Stomach (tissue), 9 donors: ENCODE data around the gene PACS2. TPM values are rescaled to one million over a fixed set of nuclear protein-coding genes. Genes with fewer than 3 reads are reported as not detected.

ENCODE experiments used
- DNase-seq, 2 donors: peaks; one replicate each; pipeline versions ENCODE4 v3.0.0 to v3.0.0-alpha.2; 2013 to 2019
- H3K27ac ChIP-seq, 5 donors: fragments of 200-600 bp in 4 of 5; sonication (generic) in 4 of 5; one replicate each; pipeline ENCODE4 v1.5.1; 2013 to 2019; ENCODE audit warnings: mild to moderate bottlenecking in 1 of 5, moderate library complexity in 1 of 5
- H3K27me3 ChIP-seq, 3 donors: fragments of 200-600 bp; sonication (generic); one replicate each; pipeline ENCODE4 v1.5.1; 2017 to 2019; ENCODE audit warnings: mixed run types in 1 of 3
- H3K36me3 ChIP-seq, 4 donors: fragments of 200-600 bp; sonication (generic); 1 replicate in 3 of 4; 2 replicates in 1 of 4; pipeline ENCODE4 v1.5.1; 2016 to 2019
- H3K4me1 ChIP-seq, 4 donors: fragments of 200-600 bp; sonication (generic); one replicate each; pipeline ENCODE4 v1.5.1; 2016 to 2019
- H3K4me3 ChIP-seq, 4 donors: fragments of 200-600 bp; sonication (generic) in 3 of 4; one replicate each; pipeline ENCODE4 v1.5.1; 2016 to 2019; ENCODE audit warnings: mild to moderate bottlenecking in 1 of 4
- H3K9me3 ChIP-seq, 4 donors: fragments of 200-600 bp; sonication (generic); one replicate each; pipeline ENCODE4 v1.5.1; 2016 to 2019
- EP300 ChIP-seq: sonication (generic); formaldehyde crosslinking; IDR thresholded peaks from one replicate; pipeline ENCODE4 v1.6.1; 2017; ENCODE audit warnings: antibody characterized with exemption
- POLR2A ChIP-seq, 4 donors: fragments of 450-650 bp; IDR thresholded peaks; one replicate each; pipeline ENCODE4 v1.6.1; 2016; ENCODE audit warnings: antibody characterized with exemption in 4 of 4, control low read depth in 2 of 4, mild to moderate bottlenecking in 1 of 4, moderate library complexity in 1 of 4
- POLR2AphosphoS5 ChIP-seq, 3 donors: sonication (generic); formaldehyde crosslinking; IDR thresholded peaks; one replicate each; pipeline ENCODE4 v1.6.1; 2016; ENCODE audit warnings: antibody characterized with exemption in 3 of 3
- WGBS, 5 donors: extraction: QIAGEN DNeasy Blood & Tissue Kit in 3 of 5; methylation state at CpG; one replicate each; pipeline versions ENCODE4 v1.1.5 to v1.1.7; 2013 to 2018; 5-methylcytosine and 5-hydroxymethylcytosine counted together
- intact Hi-C: fragments of 100-400 bp; cut with DNase I; formaldehyde crosslinking; loops from one replicate; pipeline ENCODE4 v1.15.1; 2023; ENCODE audit warnings: low total_unique reads
- polyA plus RNA-seq, 3 donors: library from polyadenylated mRNA; stranded (reverse); fragments of 200-250 nt; gene quantifications; one replicate each; pipeline ENCODE4 v1.2.3, GENCODE V29; 2013
- total RNA-seq, 5 donors: library from RNA; depleted of rRNA; stranded (reverse); fragments of >200 nt; gene quantifications; one replicate each; pipeline versions ENCODE4 v1.1.0 to v1.2.3, GENCODE V29; 2014 to 2016
- TF ChIP-seq, protein P1 (sequence below), 7 experiments: fragments of 450-650 bp in 4 of 7; fragments of 200-600 bp in 3 of 7; sonication (generic) in 3 of 7; IDR thresholded peaks; one replicate each; pipeline ENCODE4 v1.5.1; 2016 to 2019; ENCODE audit warnings: antibody characterized with exemption in 7 of 7, control low read depth in 2 of 7, mild to moderate bottlenecking in 1 of 7
- donor health status: healthy with polysubstance abuse.
- donor health status: Bipolar disorder and iron deficiency.
- donor health status: healthy.

The PACS2 gene
- total and polyA plus RNA-seq, 8 donors, result 23.4 to 209 (median 48.8) TPM

DNA sequence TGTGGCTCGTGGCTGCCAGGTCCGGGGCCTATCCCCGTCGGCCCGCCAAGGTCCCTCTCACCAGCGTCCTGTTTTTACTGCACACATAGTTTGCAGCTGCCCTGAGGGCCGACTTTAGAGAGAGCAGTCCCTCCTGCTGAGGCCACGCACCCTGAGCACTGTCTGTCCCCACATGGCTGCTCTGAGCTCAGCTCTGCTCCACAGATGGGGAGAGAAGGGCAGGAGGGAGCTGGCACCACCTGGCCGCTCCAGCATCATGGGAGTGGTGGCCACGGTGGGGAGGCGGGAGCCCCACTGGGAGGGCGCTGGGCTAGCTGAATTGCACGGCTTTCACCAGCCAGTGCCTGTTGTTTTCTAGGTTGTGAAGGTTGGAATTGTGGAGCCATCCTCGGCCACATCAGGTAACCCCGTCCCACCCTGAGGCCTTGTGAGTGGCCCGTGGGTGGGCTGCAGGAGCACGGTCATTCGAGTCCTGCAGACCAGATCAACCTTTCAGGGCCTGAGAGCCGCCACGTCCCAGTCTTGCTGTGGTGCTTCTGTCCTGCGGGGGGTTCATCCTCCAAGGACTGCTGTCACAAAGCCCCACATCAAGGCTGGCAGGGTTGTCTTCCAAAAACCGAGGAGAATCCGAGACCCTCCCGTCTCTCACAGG, 76.4 kb downstream of the PACS2 start:
- H3K4me1 ChIP-seq, result peaks cover 0 to 19% (median 14%) of the 10 kb centered on the region in 4 donors
- H3K9me3 ChIP-seq, result no peaks in the 10 kb centered on the region
- peak overlapping the region in 1 of 5 donors; percentile 67 for H3K27ac ChIP-seq
- 85 to 92% (median 90%) methylated on average over 16 to 24 of the region's 24 CpGs for WGBS, 5 donors
- no peak overlapping the region for H3K4me3 ChIP-seq
- intact Hi-C loops, result no loop called here
- TF ChIP-seq, protein P1, sequence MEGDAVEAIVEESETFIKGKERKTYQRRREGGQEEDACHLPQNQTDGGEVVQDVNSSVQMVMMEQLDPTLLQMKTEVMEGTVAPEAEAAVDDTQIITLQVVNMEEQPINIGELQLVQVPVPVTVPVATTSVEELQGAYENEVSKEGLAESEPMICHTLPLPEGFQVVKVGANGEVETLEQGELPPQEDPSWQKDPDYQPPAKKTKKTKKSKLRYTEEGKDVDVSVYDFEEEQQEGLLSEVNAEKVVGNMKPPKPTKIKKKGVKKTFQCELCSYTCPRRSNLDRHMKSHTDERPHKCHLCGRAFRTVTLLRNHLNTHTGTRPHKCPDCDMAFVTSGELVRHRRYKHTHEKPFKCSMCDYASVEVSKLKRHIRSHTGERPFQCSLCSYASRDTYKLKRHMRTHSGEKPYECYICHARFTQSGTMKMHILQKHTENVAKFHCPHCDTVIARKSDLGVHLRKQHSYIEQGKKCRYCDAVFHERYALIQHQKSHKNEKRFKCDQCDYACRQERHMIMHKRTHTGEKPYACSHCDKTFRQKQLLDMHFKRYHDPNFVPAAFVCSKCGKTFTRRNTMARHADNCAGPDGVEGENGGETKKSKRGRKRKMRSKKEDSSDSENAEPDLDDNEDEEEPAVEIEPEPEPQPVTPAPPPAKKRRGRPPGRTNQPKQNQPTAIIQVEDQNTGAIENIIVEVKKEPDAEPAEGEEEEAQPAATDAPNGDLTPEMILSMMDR (IDR thresholded peaks at IDR 0.05), result no peak
- TF ChIP-seq POLR2A (IDR thresholded peaks at IDR 0.05), result no peak
- no peak for TF ChIP-seq EP300
- no peak for TF ChIP-seq POLR2AphosphoS5 (IDR thresholded peaks at IDR 0.05)
- peaks cover 0 to 62% (median 52%) of the 10 kb centered on the region in 4 donors for H3K36me3 ChIP-seq
- no peaks in the 10 kb centered on the region for H3K27me3 ChIP-seq
- no peak for DNase-seq

DNA sequence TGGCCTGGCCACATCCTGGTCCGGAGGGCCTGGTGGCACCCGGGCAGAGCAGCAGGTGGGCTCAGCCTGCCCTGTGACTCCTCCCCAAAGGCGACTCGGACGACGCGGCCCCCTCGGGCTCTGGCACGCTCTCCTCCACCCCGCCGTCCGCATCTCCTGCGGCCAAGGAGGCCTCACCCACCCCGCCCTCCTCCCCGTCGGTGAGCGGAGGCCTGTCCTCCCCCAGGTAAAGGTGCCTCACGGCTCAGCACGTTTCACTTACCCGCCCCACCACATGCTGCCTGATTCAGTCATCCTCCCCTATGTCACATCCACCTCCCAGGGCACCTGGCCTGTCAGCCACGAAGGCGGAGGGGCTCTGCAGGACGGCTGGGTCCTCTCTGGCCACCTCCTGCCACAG, 77.0 kb downstream of the PACS2 start:
- no peak for DNase-seq
- Histone ChIP-seq H3K4me3 (no peak overlapping the region), H3K27me3 (no peaks in the 10 kb centered on the region), H3K9me3 (no peaks in the 10 kb centered on the region), H3K36me3 (peaks cover 0 to 56% (median 47%) of the 10 kb centered on the region in 4 donors), H3K27ac (no peak overlapping the region), H3K4me1 (peaks cover 0 to 19% (median 14%) of the 10 kb centered on the region in 4 donors)
- TF ChIP-seq POLR2A (IDR thresholded peaks at IDR 0.05) (no peak), EP300 (no peak), POLR2AphosphoS5 (IDR thresholded peaks at IDR 0.05) (no peak)
- TF ChIP-seq, protein P1 (IDR thresholded peaks at IDR 0.05), result no peak
- 83 to 88% (median 88%) methylated on average over 10 to 23 of the region's 23 CpGs for WGBS, 5 donors
- intact Hi-C loops, result no loop called here

DNA sequence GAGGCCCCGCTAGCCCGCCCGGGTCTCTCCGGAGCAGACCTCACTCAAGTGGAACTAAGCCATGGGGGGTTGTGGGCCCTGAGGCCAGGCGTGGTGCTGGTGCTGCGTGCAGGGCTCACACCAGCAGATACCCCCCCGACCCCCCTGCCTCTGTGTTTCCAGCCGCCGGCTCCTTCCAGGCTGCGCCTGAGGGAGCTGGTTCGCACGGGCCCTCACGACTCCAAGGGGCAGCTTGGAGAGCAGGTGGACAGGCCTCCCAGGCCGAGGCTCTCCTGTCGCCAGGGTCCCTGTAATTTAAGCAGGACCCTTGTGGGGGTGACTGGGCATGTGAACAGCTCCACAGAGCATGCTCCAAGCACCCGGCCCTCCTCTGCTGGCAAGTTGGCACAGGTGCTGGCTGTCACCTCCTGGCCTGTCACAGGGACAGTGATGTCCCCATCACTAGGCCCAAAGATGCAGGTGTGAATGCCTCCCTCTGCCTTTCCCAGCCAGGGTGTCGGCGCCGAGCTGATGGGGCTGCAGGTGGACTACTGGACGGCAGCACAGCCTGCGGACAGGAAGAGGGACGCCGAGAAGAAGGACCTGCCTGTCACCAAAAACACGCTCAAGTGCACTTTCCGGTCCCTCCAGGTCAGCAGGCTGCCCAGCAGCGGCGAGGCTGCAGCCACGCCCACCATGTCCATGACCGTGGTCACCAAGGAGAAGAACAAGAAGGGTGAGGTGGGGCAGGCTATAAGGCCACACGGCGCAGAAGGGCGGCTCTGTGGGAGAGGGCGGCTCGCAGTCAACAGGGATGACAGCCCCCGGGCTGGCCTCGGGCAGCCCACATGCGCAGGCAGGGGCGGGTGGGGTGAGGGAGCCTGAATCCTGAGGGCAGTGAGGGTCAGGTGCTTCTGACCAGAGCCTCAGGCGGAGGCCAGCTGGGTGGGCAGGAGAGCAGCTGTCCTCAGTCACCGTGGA, 77.9 kb downstream of the PACS2 start:
- peaks cover 2 to 22% (median 16%) of the 10 kb centered on the region in 4 donors for H3K4me1 ChIP-seq
- 85 to 94% (median 88%) methylated on average over 15 to 40 of the region's 40 CpGs for WGBS, 5 donors

DNA sequence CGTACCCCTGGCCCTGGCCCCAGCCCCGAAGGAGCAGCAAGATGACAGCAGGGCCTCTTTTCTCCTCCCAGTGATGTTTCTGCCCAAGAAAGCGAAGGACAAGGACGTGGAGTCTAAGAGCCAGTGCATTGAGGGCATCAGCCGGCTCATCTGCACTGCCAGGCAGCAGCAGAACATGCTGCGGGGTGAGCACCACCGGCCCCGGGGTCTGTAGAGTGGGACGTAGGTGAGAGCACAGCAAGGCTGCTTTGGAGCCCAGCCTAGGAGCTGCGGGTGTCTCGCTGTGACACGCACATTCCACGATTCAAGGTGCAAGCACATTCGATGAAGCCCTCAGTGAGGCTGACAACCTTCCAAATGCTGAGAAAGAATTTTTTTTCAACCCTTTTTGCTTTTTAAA, 78.6 kb downstream of the PACS2 start:
- Histone ChIP-seq H3K27ac (no peak overlapping the region), H3K27me3 (no peaks in the 10 kb centered on the region), H3K4me1 (peaks cover 7 to 26% (median 22%) of the 10 kb centered on the region in 4 donors), H3K36me3 (peaks cover 0 to 40% (median 30%) of the 10 kb centered on the region in 4 donors), H3K4me3 (no peak overlapping the region), H3K9me3 (no peaks in the 10 kb centered on the region)
- DNase-seq, result no peak
- intact Hi-C loops, result no loop called here
- WGBS, 5 donors, result 91 to 97% (median 93%) methylated on average over 12 to 14 of the region's 14 CpGs
- no peak for TF ChIP-seq POLR2A (IDR thresholded peaks at IDR 0.05)
- no peak for TF ChIP-seq EP300
- TF ChIP-seq POLR2AphosphoS5 (IDR thresholded peaks at IDR 0.05), result no peak
- TF ChIP-seq, protein P1 (IDR thresholded peaks at IDR 0.05), result no peak

More for the DNA sequence above, 77.9 kb downstream of the PACS2 start:
- H3K9me3 ChIP-seq, result no peaks in the 10 kb centered on the region
- H3K27me3 ChIP-seq, result no peaks in the 10 kb centered on the region
- H3K27ac ChIP-seq, result no peak overlapping the region
- no peak for TF ChIP-seq EP300
- TF ChIP-seq, protein P1 (IDR thresholded peaks at IDR 0.05), result no peak
- no peak for TF ChIP-seq POLR2A (IDR thresholded peaks at IDR 0.05)
- TF ChIP-seq POLR2AphosphoS5 (IDR thresholded peaks at IDR 0.05), result no peak
- intact Hi-C loops, result no loop called here
- H3K4me3 ChIP-seq, result no peak overlapping the region
- peaks cover 0 to 47% (median 38%) of the 10 kb centered on the region in 4 donors for H3K36me3 ChIP-seq
- DNase-seq, result no peak
